H1 (cell line): ENCODE measurements around the gene UBE2E2. TPM values are rescaled to one million over a fixed set of nuclear protein-coding genes. Genes with fewer than 3 reads are reported as not detected.

Source experiments
- CTCF ChIA-PET: fragments of 300-600 bp; sonication (Branson Sonifier 250); formaldehyde crosslinking; loops from one replicate; lab custom pipeline; 2021; ENCODE audit not compliant: partially characterized antibody; lab: Charles Lee
- POLR2A ChIA-PET: fragments of 300-600 bp; sonication (Branson Sonifier 250); formaldehyde crosslinking; loops from one replicate; lab custom pipeline; 2021; ENCODE audit warnings: inconsistent platforms; ENCODE audit not compliant: partially characterized antibody; lab: Charles Lee
- DNase-seq, 2 experiments: peaks; one replicate each; pipeline versions ENCODE4 v3.0.0 to v3.0.0-alpha.2; 2010 to 2022; ENCODE audit warnings: low spot score in 2 of 2, low read depth in 1 of 2, mixed read lengths in 1 of 2
- FAIRE-seq: peaks from 2 replicates; lab custom pipeline; 2011; peaks lifted over from hg19 to GRCh38; lab: Jason Lieb, UNC
- H2AFZ ChIP-seq: 2 replicates; pipeline ENCODE4 v1.8.1; 2012; ENCODE audit warnings: low read length, inconsistent platforms
- H2AK5ac ChIP-seq: 2 replicates; pipeline ENCODE4 v1.6.1; 2013; ENCODE audit warnings: low read depth, low read length
- H2BK120ac ChIP-seq: replicated peaks from 2 replicates; pipeline ENCODE3; 2013; ENCODE audit warnings: low read depth, low read length, inconsistent platforms
- H2BK12ac ChIP-seq: 2 replicates; pipeline ENCODE4 v1.6.1; 2013; ENCODE audit warnings: low read depth, low read length
- H2BK15ac ChIP-seq: 2 replicates; pipeline ENCODE4 v1.6.1; 2013; ENCODE audit warnings: low read length
- H2BK20ac ChIP-seq: 2 replicates; pipeline ENCODE4 v1.6.1; 2013; ENCODE audit warnings: low read length
- H2BK5ac ChIP-seq: 2 replicates; pipeline ENCODE4 v1.6.1; 2013; ENCODE audit warnings: low read depth, low read length
- H3K14ac ChIP-seq: 2 replicates; pipeline ENCODE4 v1.6.1; 2013; ENCODE audit warnings: inconsistent platforms; ENCODE audit not compliant: insufficient read length
- H3K18ac ChIP-seq: 2 replicates; pipeline ENCODE4 v1.6.1; 2013; ENCODE audit warnings: low read length; ENCODE audit errors: extremely low read depth
- H3K23ac ChIP-seq: 2 replicates; pipeline ENCODE4 v1.6.1; 2013; ENCODE audit warnings: inconsistent platforms; ENCODE audit not compliant: insufficient read length
- H3K23me2 ChIP-seq: 2 replicates; pipeline ENCODE4 v1.6.1; 2013; ENCODE audit warnings: low read depth, low read length
- H3K27ac ChIP-seq: 2 replicates; pipeline ENCODE4 v1.6.1; 2011; ENCODE audit warnings: low read depth, low read length, inconsistent platforms
- H3K27me3 ChIP-seq, 4 experiments: replicated peaks in 1 of 4; 1 replicate in 1 of 4; 2 replicates in 3 of 4; pipeline versions ENCODE4 v1.6.1 to v1.8.1; 2011 to 2013; ENCODE audit warnings: low read length in 3 of 4, mild to moderate bottlenecking in 3 of 4, inconsistent platforms in 2 of 4, mixed read lengths in 2 of 4, moderate library complexity in 1 of 4; ENCODE audit not compliant: control insufficient read depth in 3 of 4, insufficient read depth in 3 of 4; ENCODE audit errors: extremely low read depth in 1 of 4
- H3K36me3 ChIP-seq, 4 experiments: 2 replicates each; pipeline versions ENCODE4 v1.6.1 to v1.8.1; 2011 to 2013; ENCODE audit warnings: mild to moderate bottlenecking in 4 of 4, low read length in 3 of 4, moderate library complexity in 2 of 4, control low read depth in 1 of 4, inconsistent platforms in 1 of 4; ENCODE audit not compliant: insufficient read depth in 4 of 4, control insufficient read depth in 2 of 4
- H3K4ac ChIP-seq: replicated peaks from 2 replicates; pipeline ENCODE3; 2013; ENCODE audit warnings: low read length, low read depth, mixed read lengths, inconsistent platforms; ENCODE audit not compliant: insufficient read length
- H3K4me1 ChIP-seq, 4 experiments: replicated peaks in 1 of 4; 1 replicate in 1 of 4; 2 replicates in 3 of 4; pipeline versions ENCODE4 v1.6.1 to v1.8.1; 2011 to 2013; ENCODE audit warnings: low read length in 3 of 4, inconsistent platforms in 2 of 4, mixed read lengths in 1 of 4; ENCODE audit not compliant: insufficient read depth in 4 of 4, control insufficient read depth in 3 of 4
- H3K4me2 ChIP-seq, 2 experiments: 2 replicates each; pipeline versions ENCODE4 v1.6.1 to v1.8.1; 2011 to 2013; ENCODE audit warnings: low read depth in 2 of 2, low read length in 2 of 2, control low read depth in 1 of 2, inconsistent platforms in 1 of 2, mild to moderate bottlenecking in 1 of 2; ENCODE audit not compliant: insufficient read depth in 1 of 2
- H3K4me3 ChIP-seq, 4 experiments: fragments of 200-600, 300-600 bp in 1 of 4; sonication (generic), shearing (Covaris generic), sonication (Bioruptor Twin) in 1 of 4; 2 replicates each; pipeline versions ENCODE4 v1.5.1 to v1.8.1; 2011 to 2016; ENCODE audit warnings: low read length in 4 of 4, low read depth in 3 of 4, control low read depth in 2 of 4, inconsistent platforms in 2 of 4, mild to moderate bottlenecking in 2 of 4, mixed read lengths in 1 of 4, moderate library complexity in 1 of 4; ENCODE audit not compliant: insufficient read depth in 2 of 4; ENCODE audit errors: extremely low read depth in 1 of 4
- H3K56ac ChIP-seq: replicated peaks from 2 replicates; pipeline ENCODE3; 2013; ENCODE audit warnings: low read depth, mild to moderate bottlenecking, mixed read lengths, low read length, inconsistent platforms; ENCODE audit not compliant: insufficient read length
- H3K79me1 ChIP-seq: 2 replicates; pipeline ENCODE4 v1.6.1; 2013; ENCODE audit warnings: low read depth, low read length, control low read depth
- H3K79me2 ChIP-seq, 2 experiments: 2 replicates each; pipeline versions ENCODE4 v1.6.1 to v1.8.1; 2012 to 2013; ENCODE audit warnings: low read length in 2 of 2, mild to moderate bottlenecking in 2 of 2, inconsistent platforms in 1 of 2; ENCODE audit not compliant: insufficient read depth in 2 of 2, control insufficient read depth in 1 of 2
- H3K9ac ChIP-seq, 4 experiments: replicated peaks in 1 of 4; 1 replicate in 1 of 4; 2 replicates in 3 of 4; pipeline versions ENCODE4 v1.6.1 to v1.8.1; 2011 to 2013; ENCODE audit warnings: low read depth in 3 of 4, low read length in 3 of 4, control low read depth in 2 of 4, mild to moderate bottlenecking in 2 of 4, moderate library complexity in 2 of 4, inconsistent platforms in 1 of 4; ENCODE audit errors: extremely low read depth in 1 of 4
- H3K9me3 ChIP-seq, 2 experiments: 2 replicates each; pipeline versions ENCODE4 v1.6.1 to v1.8.1; 2012 to 2013; ENCODE audit warnings: mild to moderate bottlenecking in 2 of 2, moderate library complexity in 2 of 2, control low read depth in 1 of 2, inconsistent platforms in 1 of 2, low read depth in 1 of 2, low read length in 1 of 2, mixed read lengths in 1 of 2; ENCODE audit not compliant: insufficient read depth in 2 of 2
- H4K20me1 ChIP-seq, 2 experiments: replicated peaks in 1 of 2; 2 replicates each; pipeline versions ENCODE3 to v1.8.1; 2011 to 2013; ENCODE audit warnings: inconsistent platforms in 2 of 2, low read length in 2 of 2, mild to moderate bottlenecking in 1 of 2; ENCODE audit not compliant: insufficient read depth in 2 of 2, control insufficient read depth in 1 of 2
- H4K5ac ChIP-seq: 2 replicates; pipeline ENCODE4 v1.6.1; 2013; ENCODE audit warnings: low read length, low read depth, mixed read lengths, inconsistent platforms; ENCODE audit not compliant: insufficient read length
- H4K8ac ChIP-seq: 2 replicates; pipeline ENCODE4 v1.8.0; 2013; ENCODE audit warnings: mild to moderate bottlenecking, moderate library complexity, low read length, inconsistent platforms; ENCODE audit not compliant: insufficient read depth; ENCODE audit errors: extremely low read depth
- H4K91ac ChIP-seq: replicated peaks from 2 replicates; pipeline ENCODE3; 2013; ENCODE audit warnings: low read length, mixed read lengths, inconsistent platforms; ENCODE audit not compliant: insufficient read length
- PHF8 ChIP-seq: fragments of 200-600 bp; sonication (generic); conservative IDR thresholded peaks from 2 replicates; pipeline ENCODE4 v1.7.1; 2012; ENCODE audit warnings: low read depth, mild to moderate bottlenecking, inconsistent platforms, low read length, moderate library complexity
- WGBS, 2 experiments: shearing (Covaris generic) in 1 of 2; methylation state at CpG; one replicate each; pipeline versions ENCODE4 v1.1.6 to v1.1.7; 2013 to 2015; ENCODE audit warnings: low lambda C conversion rate in 2 of 2, mixed read lengths in 2 of 2, inconsistent platforms in 1 of 2, low coverage in 1 of 2, missing lambda C conversion rate in 1 of 2; ENCODE audit not compliant: insufficient replicate concordance in 2 of 2, insufficient coverage in 1 of 2, insufficient read length in 1 of 2; ENCODE audit errors: extremely low coverage in 1 of 2, missing lambda C conversion rate in 1 of 2; 5-methylcytosine and 5-hydroxymethylcytosine counted together
- polyA plus RNA-seq, 7 experiments: library from polyadenylated mRNA; depleted of rRNA in 3 of 7; stranded (reverse) in 5 of 7; unstranded in 2 of 7; fragments of >200 nt in 5 of 7; fragments of 200-250 nt in 2 of 7; gene quantifications; 1 replicate in 5 of 7; 2 replicates in 1 of 7; 4 replicates in 1 of 7; pipeline versions ENCODE4 v1.2.1 to v1.2.3, GENCODE V29; 2011 to 2013; ENCODE audit warnings: missing spikeins in 2 of 7, mixed read lengths in 2 of 7
- total RNA-seq: library from RNA; stranded (reverse); fragmentation: NEBNext Ultra II Directional; extraction: Animal tissue kit (Norgen Biotek cat#: 25700); gene quantifications from 2 replicates; pipeline ENCODE4 v1.2.1, GENCODE V29; 2021

Gene UBE2E2
- total and polyA plus RNA-seq, 2 of the 8 experiments (the other 6 are each of a cell fraction or from before 2014, with no cell fraction given): 57.6 to 70.6 TPM

DNA sequence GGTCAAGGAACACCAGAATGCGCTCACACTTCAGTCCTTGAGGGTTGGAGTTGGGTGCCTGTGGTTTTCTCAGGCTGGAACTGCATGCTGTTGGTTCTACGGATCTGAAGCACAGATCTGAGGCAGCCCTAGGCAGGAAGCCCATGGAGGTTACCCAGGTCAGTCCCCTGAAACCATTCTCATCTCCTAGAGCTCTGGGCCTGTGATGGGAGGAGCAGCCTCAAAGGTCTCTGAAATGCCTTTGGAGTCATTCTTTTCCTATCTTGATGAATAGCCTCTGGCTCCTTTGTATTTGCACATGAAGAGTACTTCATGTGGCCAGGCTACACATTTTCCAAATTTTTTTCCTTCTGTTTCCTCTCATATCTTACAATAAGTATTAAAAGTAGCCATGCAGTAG lies 423.3 kb downstream of the UBE2E2 start:
- no peak for FAIRE-seq

More for the DNA sequence above, 423.3 kb downstream of the UBE2E2 start:
- no peak overlapping the region for H3K9ac ChIP-seq
- no peak for DNase-seq
- peaks cover 0 to 6% of the 10 kb centered on the region in 2 experiments; a peak in 1 of 4 replicates for H3K9me3 ChIP-seq
- no peak overlapping the region for H3K18ac ChIP-seq
- no peak overlapping the region for H3K4me3 ChIP-seq
- POLR2A ChIA-PET: no interaction called here
- no peak overlapping the region for H2BK5ac ChIP-seq
- H3K14ac ChIP-seq: no peak overlapping the region
- H3K4ac ChIP-seq: no peak overlapping the region
- no peak overlapping the region for H2AFZ ChIP-seq
- 0 out of 2 replicates have a peak, but pooled peaks cover 1% of the 10 kb centered on the region for H3K23me2 ChIP-seq
- no peak overlapping the region for H3K23ac ChIP-seq
- H4K20me1 ChIP-seq: no peaks in the 10 kb centered on the region
- H2BK120ac ChIP-seq: no peak overlapping the region
- H2AK5ac ChIP-seq: no peak overlapping the region
- TF ChIP-seq PHF8: no peak
- no peak overlapping the region for H4K91ac ChIP-seq
- H3K27ac ChIP-seq: no peak overlapping the region
- no peaks in the 10 kb centered on the region for H3K79me2 ChIP-seq
- H3K79me1 ChIP-seq: no peaks in the 10 kb centered on the region
- no peaks in the 10 kb centered on the region; a peak in 1 of 8 replicates for H3K36me3 ChIP-seq
- 97% methylated on average over 2 of the region's 2 CpGs; no CpG with 5 or more reads in 1 of the 2 experiments for WGBS, 2 experiments
- H3K4me2 ChIP-seq: no peak overlapping the region
- no peak overlapping the region for H3K56ac ChIP-seq
- CTCF ChIA-PET: interaction anchor here (0.6 kb wide), 1 partner anchor 804 kb away, joined by 3 read pairs; no protein-coding TSS in a partner anchor
- H4K5ac ChIP-seq: no peak overlapping the region
- H2BK15ac ChIP-seq: no peak overlapping the region
- H3K4me1 ChIP-seq: no peaks in the 10 kb centered on the region
- H2BK12ac ChIP-seq: no peak overlapping the region
- H3K27me3 ChIP-seq: no peaks in the 10 kb centered on the region
- no peak overlapping the region for H2BK20ac ChIP-seq
- no peak overlapping the region for H4K8ac ChIP-seq
